NCI-H1417 (cell line): Measurements from ENCODE around the gene ATP9B.

Experiments
- DNase-seq, 3 experiments: peaks; one replicate each; lab custom pipeline; 2025; lab: John Stamatoyannopoulos, UW

The ATP9B gene

GRCh38 chr18:79379251-79379905, 310.2 kb downstream of the ATP9B start:
- no peak for DNase-seq

GRCh38 chr18:79379931-79380815, 311.0 kb downstream of the ATP9B start:
- no peak for DNase-seq

- peak; percentile 5 to 70 (median 55) for DNase-seq
These were observed 311.9 kb downstream of the ATP9B start for GRCh38 chr18:79380816-79381806.

GRCh38 chr18:79381811-79382311, 312.7 kb downstream of the ATP9B start:
- DNase-seq, result no peak

- DNase-seq, result no peak
These were observed 313.6 kb downstream of the ATP9B start for GRCh38 chr18:79382681-79383387.

- no peak for DNase-seq
These were observed 314.3 kb downstream of the ATP9B start for GRCh38 chr18:79383388-79384056.

- DNase-seq, result peak in 2 of 3 experiments; percentile 63 to 82
These were observed 315.1 kb downstream of the ATP9B start for GRCh38 chr18:79384151-79384807.

GRCh38 chr18:79384834-79385233, 315.6 kb downstream of the ATP9B start:
- DNase-seq, result peak in 1 of 3 experiments; percentile 67

GRCh38 chr18:79385326-79385707, 316.1 kb downstream of the ATP9B start:
- DNase-seq, result no peak

- DNase-seq, result no peak
These were observed 316.6 kb downstream of the ATP9B start for GRCh38 chr18:79385708-79386341.

GRCh38 chr18:79386547-79386946, 317.4 kb downstream of the ATP9B start:
- no peak for DNase-seq

- DNase-seq, result no peak
These were observed 318.0 kb downstream of the ATP9B start for GRCh38 chr18:79387214-79387613.

GRCh38 chr18:79387615-79388014, 318.4 kb downstream of the ATP9B start:
- no peak for DNase-seq

- DNase-seq, result no peak
These were observed 318.8 kb downstream of the ATP9B start for GRCh38 chr18:79388043-79388442.

GRCh38 chr18:79389689-79390088, 320.5 kb downstream of the ATP9B start:
- DNase-seq, result no peak

- DNase-seq, result no peak
These were observed 323.0 kb downstream of the ATP9B start for GRCh38 chr18:79392226-79392625.

- peak in 2 of 3 experiments; percentile 64 to 70 for DNase-seq
These were observed 324.0 kb downstream of the ATP9B start for GRCh38 chr18:79393181-79393634.

GRCh38 chr18:79393635-79394533, 324.7 kb downstream of the ATP9B start:
- DNase-seq, result peak in 2 of 3 experiments; percentile 79 to 86
